UCSD-AML1 (cell line): Measurements from ENCODE around the gene CCDC88A.
"Not testable (repeated sequence)": the region's sequence is repeated elsewhere in the genome, so short reads cannot be mapped to it uniquely, and the experiment has no call there.

Experiments
- DNase-seq: peaks from one replicate; lab custom pipeline; 2025; ENCODE audit not compliant: unreplicated experiment; lab: John Stamatoyannopoulos, UW

CCDC88A gene, protein sequence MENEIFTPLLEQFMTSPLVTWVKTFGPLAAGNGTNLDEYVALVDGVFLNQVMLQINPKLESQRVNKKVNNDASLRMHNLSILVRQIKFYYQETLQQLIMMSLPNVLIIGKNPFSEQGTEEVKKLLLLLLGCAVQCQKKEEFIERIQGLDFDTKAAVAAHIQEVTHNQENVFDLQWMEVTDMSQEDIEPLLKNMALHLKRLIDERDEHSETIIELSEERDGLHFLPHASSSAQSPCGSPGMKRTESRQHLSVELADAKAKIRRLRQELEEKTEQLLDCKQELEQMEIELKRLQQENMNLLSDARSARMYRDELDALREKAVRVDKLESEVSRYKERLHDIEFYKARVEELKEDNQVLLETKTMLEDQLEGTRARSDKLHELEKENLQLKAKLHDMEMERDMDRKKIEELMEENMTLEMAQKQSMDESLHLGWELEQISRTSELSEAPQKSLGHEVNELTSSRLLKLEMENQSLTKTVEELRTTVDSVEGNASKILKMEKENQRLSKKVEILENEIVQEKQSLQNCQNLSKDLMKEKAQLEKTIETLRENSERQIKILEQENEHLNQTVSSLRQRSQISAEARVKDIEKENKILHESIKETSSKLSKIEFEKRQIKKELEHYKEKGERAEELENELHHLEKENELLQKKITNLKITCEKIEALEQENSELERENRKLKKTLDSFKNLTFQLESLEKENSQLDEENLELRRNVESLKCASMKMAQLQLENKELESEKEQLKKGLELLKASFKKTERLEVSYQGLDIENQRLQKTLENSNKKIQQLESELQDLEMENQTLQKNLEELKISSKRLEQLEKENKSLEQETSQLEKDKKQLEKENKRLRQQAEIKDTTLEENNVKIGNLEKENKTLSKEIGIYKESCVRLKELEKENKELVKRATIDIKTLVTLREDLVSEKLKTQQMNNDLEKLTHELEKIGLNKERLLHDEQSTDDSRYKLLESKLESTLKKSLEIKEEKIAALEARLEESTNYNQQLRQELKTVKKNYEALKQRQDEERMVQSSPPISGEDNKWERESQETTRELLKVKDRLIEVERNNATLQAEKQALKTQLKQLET (N-terminal part only)

DNA sequence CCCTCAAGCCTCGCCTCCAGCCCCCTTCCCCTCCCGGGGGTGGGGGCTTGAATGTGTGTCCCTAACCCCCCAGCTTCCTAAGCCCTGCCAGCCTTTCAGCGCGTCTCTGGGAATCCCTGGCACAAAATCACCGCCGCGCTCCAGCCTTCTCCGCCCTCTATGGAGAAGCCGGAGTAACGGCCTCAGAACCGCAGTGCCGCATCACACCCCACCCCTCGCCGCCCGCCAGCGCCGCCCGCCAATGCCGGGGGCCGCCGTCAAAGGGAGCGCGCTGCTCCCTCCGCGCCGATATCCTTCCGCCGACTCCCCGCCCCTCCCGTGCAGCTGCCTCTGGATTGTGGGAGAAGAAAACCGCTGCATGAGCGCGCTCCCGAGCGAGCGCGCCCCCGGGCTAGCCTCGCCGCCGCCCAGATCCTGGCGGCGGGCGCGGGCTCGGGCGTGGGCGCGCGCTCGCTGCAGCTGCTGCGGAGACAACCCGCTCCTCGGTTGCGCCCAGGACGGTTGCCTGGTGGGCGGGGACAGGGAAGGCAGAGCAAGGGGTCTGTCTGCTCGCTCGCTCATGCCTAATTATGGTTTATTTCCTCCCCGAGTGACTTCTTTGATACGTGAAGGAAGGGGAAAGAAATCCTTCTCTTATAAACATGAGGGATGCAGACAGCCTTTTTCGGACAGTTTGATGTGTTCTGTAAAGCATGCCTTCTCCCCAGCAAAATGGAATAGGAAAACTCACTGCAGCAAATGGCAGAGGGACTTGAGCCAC is at the start of gene CCDC88A:
Gene CCDC88A, minus strand, starts transcription at position 178 of the 760 bp plus-strand sequence. CDS start 777 bp downstream, outside the sequence.
- DNase-seq, result peak; percentile 98

DNA sequence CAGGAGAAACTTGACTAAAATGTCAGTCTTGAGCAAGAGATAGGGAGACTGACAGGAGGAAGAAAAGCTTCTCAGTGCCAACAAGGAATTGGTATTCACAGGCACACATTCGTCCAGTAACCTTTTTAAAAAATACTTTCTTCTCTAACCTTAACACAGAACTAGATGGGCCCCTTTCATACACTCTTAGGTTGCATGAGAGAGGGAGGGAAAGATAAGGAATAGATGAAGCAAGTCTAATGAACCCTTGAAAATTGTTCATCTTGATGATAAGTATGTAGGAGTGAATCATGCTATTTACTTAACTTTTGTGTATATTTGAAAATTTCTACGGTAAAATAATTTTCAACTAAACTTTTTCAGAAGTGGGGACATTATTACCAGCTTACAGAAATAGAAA is 42.0 kb upstream of the CCDC88A start:
- no peak for DNase-seq

DNA sequence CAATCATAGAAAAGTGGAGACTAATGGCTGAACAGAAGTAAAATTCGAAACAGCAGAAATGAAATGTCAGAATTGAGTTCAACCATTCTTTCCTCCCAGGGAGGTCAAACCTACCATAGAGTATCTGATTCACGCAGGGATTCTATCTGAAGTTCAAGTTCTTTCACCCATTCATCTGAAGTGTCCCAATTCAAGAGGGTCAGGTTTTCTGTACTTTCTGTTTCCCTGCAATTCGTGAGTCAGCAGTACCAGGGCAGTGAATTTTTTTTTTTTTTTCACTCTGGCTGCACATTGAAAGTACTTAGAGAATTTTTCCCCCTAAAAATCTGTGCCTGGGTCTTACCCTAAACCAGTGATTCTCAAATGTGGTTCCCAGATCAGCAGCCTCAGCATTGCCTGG is 40.9 kb upstream of the CCDC88A start:
- no peak for DNase-seq

DNA sequence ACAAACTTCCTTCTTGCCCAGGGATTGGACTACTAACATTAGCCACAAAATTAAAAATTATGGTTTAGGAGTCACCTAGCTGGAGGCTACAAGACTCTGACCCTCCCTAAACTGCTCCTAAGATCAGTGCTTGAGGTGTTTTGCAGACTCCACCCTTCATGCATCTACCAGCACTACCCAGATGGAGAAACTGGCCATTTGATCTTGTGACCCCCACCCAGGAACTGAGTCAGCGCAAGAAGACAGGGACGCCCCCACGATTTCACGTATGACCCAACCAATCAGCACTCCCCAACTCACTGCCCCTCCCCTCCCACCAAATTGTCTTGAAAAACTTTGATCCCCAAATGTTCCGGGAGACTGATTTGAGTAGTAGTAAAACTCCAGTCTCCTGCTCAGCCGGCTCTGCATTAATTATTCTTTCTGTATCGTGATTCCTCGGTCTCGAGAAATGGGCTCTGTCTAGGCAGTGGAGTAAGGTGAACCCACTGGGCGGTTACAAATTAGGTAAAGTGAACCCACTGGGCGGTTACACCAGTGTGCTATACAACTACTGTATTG is 40.1 kb upstream of the CCDC88A start:
- DNase-seq, result no peak

DNA sequence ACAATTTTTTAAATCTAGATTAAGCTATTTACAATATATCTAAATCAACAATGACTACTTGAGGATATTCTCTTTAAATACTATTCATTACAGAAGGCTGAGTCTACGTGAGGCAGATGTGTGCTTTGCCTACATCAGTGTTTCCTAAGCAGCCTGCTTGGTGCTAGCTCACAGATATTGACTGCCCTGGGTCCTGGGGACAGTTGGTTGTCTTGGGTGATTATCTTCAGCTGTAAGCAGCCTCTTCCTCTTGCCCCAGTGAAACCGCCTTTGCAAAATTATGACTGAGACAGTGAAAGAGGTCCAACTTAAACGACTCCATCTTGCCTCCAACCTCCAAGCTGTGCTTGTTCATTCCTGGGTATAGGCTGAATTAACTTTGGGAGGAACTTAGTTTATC is 39.6 kb upstream of the CCDC88A start:
- no peak for DNase-seq

DNA sequence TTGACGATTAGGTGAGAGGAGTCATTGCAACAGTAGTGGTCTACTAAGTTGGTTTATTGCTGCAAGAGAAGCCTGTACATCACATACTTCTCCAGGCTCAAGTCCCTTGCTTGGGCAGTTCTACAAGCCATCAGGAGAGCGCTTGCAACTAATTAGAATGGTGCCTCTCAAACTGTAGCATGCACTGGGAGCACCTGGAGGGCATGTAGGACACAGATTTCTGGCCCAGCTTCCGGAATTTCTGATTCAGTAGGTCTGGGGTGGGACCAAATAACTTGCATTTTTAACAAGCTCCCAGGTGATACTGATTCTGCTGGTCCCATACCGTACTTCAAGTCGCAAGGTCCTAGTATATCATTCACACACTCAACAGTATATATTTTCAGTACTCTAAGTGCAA is 34.5 kb upstream of the CCDC88A start:
- no peak for DNase-seq

DNA sequence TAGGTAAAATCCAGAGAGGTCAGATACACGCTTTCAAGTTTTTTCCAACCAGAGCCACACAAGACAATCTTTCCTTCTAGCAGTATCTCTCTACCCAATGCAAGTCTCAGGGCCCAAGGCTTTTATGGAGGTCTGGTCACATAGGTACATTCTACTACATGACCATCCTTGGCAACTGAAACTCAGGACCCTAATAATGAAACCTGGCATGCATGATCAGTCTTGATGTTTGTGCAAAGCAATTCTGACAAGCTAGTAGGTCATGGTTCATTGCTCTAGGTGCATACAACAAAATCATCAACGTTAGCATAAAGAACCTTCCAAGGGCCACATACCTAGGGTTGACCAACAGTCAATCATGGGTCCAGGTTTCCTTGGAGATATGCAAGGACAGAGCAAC is 33.2 kb upstream of the CCDC88A start:
- no peak for DNase-seq

DNA sequence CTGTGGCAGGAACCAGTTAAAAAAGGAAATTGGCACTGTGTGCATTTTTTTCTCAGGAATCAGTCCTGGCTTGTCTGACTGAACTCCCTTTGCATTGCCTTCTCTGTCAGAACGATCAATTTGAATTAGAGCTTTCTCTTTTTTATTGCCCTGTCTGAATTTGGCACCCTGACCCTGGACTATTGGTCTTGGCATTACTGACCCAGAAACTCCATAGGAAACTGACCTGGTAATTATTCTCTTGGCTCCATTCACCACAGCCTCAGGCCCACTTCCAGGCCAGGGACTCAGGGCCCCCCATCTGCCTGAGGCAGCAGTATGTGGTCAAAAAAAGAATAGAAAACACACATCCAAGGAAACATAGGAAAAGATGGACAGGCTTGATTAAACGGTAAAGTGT is 32.0 kb upstream of the CCDC88A start:
- DNase-seq, result no peak

DNA sequence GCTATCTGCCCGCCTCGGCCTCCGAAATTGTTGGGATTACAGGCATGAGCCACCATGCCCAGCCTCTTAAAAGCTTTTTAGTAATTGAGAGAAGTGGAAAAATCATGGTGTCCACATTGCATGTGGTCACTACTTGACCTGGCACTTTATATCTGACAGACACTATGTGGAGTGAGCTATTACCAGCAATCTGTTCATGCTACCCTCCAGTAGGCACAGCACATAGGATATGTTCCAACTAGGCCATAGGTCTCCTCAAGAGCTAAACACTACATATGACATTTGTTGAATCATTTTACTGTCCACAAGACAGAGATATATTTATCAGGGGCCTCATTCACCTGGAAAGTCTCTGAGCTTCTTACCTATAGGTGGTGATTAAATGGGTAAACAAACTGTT is 30.4 kb upstream of the CCDC88A start:
- not testable (repeated sequence) for DNase-seq

DNA sequence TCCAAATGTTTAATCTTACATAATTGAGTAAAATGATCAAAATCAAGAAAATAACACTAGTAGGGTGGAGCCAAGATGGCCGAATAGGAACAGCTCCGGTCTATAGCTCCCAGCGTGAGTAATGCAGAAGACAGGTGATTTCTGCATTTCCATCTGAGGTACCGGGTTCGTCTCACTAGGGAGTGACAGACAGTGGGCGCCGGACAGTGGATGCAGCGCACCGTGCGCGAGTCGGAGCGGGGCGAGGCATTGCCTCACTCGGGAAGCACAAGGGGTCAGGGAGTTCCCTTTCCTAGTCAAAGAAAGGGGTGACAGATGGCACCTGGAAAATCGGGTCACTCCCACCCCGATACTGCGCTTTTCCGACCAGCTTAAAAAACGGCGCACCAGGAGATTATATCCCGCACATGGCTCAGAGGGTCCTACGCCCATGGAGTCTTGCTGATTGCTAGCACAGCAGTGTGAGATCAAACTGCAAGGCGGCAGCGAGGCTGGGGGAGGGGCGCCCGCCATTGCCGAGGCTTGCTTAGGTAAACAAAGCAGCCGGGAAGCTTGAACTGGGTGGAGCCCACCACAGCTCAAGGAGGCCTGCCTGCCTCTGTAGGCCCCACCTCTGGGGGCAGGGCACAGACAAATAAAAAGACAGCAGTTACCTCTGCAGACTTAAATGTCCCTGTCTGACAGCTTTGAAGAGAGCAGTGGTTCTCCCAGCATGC is 22.5 kb upstream of the CCDC88A start:
- not testable (repeated sequence) for DNase-seq

DNA sequence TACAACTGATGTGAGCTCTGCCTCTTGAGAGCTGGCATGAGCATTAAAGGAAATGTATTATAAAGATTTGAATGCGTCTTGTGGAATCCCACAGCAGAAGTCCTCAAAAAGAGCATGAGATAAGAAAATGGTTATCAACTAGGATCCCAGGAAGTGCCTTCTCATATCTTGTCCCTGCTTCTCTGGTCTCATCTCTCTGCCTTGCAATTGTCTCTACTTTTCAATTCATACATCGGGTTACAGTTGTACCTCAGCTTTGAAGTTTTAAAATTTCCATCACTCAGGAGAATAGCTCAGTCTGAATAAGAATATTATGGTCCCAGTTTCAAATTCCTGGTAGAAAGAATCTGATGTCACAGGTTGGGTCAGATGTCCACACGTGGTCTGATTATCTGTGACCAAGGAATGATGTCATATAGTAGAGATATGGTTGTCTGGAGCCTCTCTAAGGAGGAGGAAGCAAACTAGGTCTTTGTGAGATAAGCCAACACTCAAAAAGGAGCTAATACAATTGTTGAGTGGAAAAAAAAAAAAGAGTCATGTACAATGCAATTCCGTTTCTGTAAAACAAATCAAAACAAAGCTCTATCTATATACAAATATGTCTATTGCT is 21.7 kb upstream of the CCDC88A start:
- DNase-seq, result no peak

DNA sequence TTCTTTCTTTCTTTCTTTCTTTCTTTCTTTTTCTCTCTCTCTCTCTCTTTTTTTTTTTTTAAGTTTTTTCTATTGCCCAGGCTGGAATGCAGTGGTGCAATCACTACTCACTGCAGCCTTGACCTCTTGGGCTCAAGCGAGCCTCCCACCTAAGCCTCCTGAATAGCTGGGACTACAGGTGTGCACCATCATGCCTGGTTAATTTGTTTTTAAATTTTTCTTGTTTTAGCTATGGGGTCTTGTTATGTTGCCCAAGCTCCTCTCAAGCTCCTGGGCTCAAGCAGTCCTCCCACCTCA is 19.4 kb upstream of the CCDC88A start:
- DNase-seq, result no peak

DNA sequence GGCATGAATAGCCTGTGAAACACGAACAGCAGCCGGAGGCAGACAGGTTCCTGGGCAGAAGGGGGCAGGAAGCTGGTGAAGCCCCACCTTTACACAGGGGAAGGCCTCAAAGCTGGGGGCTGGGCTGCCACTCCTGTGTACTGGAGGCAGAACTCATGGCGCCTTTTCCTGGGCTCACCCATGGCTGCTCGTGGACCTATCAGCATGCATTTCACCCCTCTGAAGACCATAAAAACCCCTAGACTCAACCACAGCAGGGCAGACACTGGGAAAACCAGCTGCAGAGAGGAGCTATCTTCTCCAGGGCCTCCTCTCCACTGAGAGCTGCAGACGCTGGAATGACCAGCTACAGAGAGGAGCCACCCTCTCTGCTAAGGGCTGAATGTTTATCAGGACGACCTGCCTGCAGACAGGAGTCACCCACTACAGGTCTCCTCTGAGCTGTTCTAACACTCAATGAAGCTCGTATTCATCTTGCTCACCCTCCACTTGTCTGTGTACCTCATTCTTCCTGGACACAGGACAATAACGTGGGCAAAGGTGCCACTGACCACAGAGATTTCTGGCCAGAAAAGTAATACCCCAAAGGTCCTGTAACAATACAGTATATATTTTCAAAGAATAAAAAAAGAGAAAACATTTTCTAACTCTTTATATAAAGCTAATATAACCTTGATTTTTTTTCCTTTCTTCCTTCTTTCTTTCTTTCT is 18.9 kb upstream of the CCDC88A start:
- no peak for DNase-seq

DNA sequence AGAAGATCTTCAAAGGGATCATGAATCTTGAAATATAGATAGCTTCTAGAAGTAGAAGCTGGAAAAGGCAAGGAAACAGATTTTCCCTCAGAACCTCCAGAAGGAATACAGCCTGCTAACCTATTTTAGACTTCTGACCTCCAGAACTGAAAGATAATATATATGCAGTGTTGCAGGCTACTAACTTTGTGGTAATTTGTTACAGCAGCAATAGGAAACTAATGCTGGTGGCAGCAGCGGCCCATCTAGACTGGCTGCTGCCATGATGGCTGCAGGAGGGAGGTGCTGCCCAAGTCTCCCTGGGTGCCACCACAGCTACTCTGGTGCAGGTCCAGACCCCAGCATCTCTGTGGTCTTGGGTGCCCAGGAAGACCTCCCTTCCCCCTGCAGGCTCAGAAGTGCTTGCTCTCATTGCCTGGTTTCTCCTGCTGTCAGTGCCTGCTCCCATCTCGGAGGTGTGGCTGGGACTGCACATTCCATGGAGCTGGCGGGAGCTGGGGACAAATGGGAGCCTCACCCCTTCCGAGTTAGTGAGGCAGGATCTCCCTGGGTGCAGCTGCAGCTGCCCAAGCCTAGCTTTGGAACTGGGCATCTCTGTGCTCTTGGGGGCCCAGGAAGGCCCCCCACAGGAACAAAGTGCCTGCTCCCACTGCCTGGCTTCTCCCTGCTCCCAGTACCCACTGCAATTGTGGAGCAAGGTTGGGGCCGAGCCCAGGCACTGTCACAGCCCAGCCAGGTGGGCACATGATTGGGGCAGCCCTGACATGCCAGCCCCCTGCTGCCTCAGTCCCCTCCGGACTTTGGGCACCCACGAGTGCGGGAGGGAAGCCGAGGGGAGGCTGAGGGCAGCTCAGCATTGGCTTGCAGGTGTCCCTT is 18.1 kb upstream of the CCDC88A start:
- no peak for DNase-seq

DNA sequence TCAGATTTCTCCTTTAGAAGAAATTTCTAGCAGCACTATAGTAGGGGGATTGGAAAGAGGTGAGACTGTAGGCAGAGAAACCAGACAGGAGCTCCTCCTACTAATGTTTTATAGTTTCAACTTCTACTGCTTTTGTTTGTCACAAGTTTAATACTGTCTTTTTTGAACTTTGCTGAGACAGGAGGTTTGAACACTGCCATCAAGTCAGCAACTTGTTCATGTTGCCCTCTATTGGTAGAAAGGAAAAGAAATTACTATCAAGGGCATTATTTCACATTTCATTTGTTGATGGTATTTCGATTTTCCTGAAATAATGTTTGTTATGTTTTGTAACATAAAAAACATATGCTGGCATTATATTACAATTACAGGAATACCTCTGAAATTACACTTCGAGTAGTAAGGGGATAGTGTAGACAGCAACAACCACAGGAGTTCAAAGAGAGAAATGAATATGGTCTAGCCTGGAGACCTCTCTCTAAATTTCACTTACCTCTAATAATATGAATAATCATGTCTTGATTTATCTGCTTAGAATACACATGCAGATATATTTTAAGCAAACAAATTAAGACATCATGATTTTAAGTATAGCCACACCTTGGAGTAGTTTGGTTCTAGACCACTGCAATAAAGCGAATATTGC is 12.4 kb upstream of the CCDC88A start:
- no peak for DNase-seq

DNA sequence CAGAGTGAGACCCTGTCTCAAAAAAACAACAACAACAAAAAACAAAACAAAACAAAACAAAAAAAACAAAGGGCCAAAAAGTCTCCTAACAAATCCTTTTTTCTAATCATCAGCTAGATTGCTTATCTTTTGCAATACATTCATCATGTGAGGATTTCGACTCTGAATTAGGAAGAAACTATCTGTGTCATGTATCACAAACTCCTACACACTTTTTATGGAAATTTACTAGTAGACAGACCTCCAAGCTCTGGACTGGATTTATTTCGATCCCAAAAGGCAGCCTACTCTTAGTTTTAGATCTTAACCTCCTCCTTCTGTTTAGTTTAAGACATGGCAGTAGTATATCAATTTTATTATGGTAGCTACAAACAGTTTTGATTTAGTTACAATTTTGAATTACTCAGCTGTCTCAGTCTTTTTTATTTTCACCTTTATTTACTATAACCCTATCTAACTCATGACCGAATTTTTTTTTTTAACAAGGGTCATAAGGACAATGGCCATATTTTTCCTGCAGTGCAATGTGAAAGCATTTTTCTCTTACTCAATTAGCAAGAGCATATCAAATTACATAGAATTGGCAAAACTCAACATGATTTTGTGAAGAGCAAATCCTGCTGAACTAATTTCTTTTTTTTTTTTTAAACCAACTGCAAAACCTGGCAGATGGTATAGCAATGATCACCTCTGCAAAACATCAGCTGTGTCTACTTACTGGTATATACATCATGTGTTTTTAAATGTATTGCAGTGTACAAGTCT is 10.7 kb upstream of the CCDC88A start:
- no peak for DNase-seq

DNA sequence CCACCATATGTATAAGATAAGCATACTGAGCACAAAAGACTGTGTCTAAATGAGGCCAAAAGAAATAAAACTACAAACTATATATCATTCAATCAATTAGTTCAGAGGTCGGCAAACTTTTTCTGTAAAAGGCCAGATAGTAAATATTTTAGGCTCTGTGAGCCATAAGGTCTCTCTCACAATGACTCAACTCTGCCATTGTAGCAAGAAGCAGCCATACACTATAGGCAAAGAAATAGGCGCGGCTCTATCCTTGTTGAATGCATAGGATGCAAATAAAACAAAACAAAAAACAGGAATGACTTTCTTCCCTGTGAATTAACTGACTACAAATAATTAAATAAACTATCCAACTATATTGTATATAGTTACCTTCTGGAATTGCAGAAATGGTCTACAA is 8.6 kb upstream of the CCDC88A start:
- DNase-seq, result no peak
